GM18526 (cell line): ENCODE results near the gene CETP.

Experiments
- POLR2A ChIP-seq: IDR thresholded peaks from 3 replicates; pipeline ENCODE4 v1.6.1; 2011; ENCODE audit not compliant: insufficient read length; ENCODE audit errors: extremely low read depth

The CETP gene

DNA sequence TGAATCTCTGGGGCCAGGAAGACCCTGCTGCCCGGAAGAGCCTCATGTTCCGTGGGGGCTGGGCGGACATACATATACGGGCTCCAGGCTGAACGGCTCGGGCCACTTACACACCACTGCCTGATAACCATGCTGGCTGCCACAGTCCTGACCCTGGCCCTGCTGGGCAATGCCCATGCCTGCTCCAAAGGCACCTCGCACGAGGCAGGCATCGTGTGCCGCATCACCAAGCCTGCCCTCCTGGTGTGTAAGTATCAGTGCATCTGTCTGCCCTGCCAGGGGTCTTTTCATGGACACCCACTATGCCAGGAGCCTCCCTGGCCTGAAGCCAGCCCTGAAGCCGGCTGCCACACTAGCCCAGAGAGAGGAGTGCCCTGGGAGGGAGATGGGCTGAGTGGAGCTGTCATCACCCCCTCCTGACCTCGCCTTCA, at the start of gene CETP:
CETP (plus strand) TSS at position 100 of the 431 bp plus-strand sequence; CDS start at position 130, 30 bp downstream.
- TF ChIP-seq POLR2A, result no peak

GRCh38 chr16:56912746-56913708, 48.7 kb upstream of the CETP start:
- no peak for TF ChIP-seq POLR2A

DNA sequence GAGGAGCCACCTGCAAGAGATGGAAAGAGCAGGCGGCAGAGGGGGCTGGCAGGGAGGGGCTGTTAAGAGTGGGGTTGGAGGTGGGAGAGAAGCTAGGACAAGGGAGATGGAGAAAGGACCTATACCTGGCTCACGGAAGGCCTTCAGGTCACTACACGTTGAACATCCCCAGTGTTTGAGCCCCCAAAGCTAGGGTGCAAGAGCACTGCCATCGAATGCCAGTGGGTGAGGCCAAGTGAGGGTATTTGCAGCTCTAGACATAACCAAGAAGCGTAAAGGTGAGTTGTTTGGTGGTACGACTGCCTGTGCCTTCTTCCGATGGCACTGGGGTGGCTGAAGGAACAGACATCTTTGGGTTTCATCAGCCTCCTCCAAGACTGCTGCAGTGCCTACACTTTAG, 46.9 kb upstream of the CETP start:
- no peak for TF ChIP-seq POLR2A

DNA sequence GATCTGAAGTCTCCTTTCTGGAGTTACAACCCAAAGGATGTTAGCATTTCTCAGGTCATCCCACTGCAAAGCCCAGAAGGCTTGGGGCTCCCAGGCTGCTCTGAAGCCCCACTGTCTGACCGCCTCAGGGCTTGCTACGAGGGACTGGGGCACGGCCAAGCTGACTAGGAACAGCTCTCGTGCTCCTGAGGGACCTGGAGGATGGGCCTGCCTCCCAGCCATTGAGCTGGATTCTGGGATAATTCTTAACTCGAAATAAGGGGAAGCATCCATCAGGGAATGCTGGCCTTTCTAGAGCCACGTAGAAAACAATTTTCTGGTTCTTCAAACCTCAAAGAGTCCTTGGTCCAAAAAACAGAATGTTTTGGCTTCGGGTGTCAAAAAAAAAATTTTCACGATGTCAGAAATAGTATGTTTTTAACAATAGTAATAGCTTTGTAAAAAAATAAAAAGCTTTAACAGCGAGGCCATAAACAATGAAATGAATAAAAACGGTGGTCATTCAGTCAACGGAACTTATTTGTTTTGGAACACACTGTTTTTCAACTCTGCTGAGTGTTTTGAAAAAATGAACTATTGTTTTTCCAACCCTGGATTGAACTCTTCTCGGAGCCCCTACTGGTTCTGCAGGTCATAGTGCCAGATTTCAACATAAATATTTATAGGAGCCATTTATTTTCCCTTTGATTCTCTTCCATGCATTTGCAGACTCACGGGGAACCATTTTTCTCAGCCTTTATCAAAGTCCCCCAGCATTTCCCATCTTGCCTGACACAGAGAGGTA, 46.2 kb upstream of the CETP start:
- TF ChIP-seq POLR2A, result no peak

DNA sequence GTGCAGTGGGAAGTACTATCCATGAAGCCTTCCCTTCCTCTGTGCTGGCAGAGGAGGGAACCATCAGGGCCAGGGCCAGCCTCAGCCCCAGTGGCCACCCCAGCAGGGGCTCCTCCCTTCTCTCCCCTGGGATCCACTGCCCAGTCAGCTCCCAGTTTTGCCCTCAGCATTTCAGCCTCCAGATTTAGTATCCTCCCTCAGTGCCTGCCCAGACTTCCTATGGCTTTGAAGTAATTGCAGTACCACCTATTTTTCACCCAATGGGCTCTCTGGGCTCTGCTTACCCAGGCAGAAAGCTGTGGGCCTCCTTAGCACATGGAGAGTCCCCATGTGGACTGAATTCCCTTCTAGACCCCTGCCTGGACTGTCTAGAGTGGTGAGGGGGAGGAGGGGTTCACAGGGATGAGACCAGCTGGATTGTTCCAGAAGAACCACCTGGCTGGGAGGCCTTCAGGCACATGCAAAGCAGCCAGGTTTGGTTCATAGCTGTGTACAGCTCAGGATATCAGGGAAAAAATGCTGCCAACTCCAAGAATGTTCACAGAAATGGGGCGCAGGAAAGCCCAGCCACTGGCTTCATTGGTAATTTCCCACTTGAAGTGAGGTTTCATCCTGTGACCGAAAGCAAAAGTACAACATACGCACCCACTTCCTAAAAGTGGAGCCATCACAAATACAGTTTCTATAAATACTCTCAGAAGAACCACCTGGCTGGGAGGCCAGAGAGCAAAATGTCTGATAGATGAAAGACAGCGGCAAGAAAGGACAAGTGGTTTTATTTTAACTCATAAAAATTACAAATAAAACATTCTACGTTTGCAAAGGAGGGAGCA, 45.0 kb upstream of the CETP start:
- TF ChIP-seq POLR2A, result no peak

GRCh38 chr16:56918467-56919012, 43.2 kb upstream of the CETP start:
- TF ChIP-seq POLR2A, result no peak

DNA sequence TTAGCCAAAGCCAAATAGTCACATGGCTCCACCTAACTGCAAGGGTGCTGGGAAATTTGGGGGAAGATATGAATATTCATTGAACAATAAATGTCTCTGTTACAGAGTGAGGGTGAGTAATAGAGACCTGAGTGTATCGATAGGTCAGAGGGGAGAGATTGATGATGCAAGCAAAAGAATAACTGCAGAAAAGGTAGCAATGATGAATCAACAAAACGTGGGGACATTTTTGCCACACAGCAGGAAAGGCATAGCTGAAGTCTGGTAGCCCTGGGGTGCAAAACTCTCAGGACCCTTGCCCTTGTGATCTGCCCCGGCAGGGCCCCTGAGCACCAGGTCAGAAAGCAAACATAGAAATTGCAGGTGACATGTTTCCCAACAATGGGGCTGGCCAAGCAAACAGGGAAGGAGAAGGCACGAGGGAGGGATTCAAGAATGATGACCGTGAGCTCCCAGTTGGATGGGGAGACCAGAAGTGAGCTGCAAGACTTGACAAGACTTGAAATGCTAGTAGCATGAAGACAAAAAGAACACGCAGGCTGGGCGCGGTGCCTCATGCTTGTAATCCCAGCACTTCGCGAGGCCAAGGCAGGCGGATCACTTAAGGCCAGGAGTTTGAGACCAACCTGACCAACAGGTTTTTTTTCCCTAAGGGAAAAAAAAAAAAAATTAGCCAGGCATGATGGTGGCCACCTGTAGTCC, 42.5 kb upstream of the CETP start:
- TF ChIP-seq POLR2A, result no peak

DNA sequence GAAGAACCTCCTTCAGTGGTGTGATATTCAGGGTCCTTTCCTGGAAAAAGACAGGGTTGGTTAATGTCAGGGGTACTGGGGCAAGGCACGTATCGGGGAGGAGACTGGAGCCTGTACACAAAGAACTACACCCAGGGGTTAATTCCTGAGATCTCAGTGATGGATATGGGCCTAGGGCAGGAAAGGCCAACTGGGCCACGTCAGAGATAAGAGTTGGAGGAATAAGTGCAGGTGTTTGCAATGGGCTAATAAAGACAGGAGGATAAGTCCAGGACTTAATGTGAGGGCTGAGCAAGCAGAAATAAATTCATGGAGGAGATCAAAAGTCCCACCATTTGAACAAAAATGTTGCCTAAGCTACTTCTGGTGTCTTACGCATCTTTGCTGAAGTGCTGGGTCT, 40.2 kb upstream of the CETP start:
- TF ChIP-seq POLR2A, result no peak

DNA sequence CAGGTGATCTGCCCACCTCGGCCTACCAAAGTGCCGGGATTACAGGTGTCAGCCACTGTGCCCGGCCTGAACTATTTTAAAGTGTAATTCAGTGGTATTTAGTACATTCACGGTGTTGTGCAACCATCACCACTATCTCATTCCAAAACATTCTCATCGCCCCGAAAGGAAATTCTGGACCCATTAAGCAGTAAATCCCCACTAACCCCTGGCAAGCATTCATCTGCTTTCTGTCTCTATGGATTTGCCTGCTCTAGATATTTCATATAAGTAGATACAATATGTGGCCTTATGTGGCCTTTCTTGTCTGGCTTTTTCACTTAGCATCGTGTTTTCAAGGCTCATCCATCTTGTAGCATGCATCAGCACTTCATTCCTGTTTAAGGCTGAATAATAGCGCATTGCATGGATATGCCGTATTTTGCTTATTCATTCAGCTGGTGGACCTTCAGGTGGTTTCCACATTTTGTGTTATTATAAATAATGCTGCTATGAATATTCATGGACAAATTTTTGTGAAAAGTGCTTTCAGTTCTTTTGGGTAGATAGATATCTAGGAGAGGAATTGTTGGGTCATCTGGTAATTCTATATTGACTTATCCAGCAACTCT, 38.2 kb upstream of the CETP start:
- TF ChIP-seq POLR2A, result no peak

DNA sequence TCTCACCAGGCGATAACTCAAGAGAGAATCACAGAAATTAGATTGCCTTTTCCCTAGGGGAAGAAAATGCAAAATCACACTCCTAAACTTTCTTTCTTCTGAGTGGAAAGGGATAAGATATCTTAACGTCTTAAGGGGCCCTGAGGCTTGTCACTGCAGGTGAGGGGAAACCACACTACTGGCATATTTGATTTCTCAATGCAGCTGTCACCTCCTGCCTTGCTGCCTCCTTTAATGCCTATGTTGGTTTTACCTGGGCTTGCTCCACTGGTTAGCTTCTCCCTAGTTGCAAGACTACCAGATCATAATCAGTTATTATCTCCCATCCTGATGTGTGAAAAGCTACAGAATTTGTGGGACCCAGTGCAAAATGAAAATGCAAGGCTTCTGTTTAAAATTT, 34.3 kb upstream of the CETP start:
- TF ChIP-seq POLR2A, result no peak

GRCh38 chr16:56929639-56930038, 32.1 kb upstream of the CETP start:
- TF ChIP-seq POLR2A, result no peak

DNA sequence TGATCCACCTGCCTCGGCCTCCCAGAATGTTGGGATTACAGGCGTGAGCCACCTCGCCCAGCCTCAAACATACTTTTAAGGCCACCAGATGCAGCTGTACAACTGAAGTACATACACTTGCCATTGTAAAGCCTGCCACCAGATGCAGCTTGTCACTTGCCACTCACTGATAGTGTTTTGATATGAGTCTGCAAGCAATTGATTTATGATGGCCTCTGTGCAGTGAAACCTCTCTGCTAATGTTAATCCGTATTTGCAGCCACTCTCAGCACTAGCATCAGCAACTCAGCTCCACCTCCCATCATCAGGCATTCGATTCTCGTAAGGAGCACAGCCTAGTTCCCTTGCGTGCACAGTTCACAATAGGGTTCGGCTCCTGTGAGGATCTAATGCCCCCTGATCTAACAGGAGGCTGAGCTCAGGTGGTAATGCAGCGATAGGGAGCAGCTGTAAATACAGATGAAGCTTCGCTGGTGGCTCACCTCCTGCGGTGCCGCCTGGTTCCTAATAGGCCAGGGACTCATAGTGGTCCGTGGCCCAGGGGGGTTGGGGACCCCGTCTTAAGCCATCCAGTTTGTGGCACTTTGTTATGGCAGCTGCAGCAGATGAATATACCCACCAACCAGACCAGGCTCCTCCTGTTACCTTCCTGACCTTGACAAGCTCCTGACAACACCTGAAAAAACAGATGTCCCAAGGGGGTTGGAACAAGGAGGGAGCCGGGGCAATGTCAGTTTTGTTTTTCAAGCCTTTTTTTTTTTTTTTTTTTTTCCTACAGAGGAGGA, 31.1 kb upstream of the CETP start:
- no peak for TF ChIP-seq POLR2A

GRCh38 chr16:56931271-56931891, 30.4 kb upstream of the CETP start:
- no peak for TF ChIP-seq POLR2A
